DMS53 (cell line): ENCODE measurements around the gene KNG1.
"Not testable (repeated sequence)": the region's sequence is repeated elsewhere in the genome, so short reads cannot be mapped to it uniquely, and the experiment has no call there.

Source experiments
- DNase-seq: peaks from one replicate; lab custom pipeline; 2025; lab: John Stamatoyannopoulos, UW

KNG1 gene

DNA sequence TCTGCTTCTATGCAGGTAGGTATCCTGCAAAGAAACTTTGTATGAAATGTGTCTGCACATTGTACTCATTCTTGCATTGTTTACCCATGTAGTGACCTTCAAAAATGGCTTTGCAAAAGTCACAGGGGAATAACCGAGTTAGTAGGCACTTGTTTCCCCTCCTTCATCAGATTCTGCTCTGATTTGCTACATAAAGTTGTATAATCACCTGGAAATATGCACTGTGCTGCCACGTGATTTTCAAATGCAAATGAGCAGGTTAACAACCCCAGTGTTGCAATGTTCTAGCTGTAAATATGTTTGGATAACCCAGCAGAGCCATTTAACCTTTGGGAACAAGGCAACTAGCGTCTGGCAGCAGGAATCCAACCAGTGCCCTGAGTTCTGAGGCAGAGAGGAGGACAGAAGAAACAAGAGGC lies at the start of gene KNG1:
TSS of gene KNG1 (plus strand) at position 321 of the 419 bp plus-strand sequence. CDS start 184 bp downstream, outside the sequence.
- no peak for DNase-seq

DNA sequence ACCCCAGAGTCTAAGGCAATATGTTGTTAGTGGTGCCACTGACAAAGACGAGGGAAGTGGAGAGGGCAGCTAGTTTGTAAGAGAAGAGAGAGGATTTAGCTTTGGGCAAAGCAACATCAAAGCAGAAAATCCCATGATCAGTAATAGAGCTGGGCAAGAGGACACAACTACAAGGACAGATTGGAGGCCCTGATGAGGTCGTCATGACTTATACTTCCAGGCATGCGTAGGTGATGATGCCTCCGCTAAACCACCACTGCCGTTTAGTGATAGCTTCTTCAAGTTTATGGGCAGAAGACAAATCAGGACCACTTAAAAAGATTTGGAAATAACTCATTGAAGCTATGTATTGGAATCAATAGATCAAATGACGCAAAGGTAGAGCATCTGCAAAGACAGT lies 48.7 kb upstream of the KNG1 start:
- DNase-seq = no peak

DNA sequence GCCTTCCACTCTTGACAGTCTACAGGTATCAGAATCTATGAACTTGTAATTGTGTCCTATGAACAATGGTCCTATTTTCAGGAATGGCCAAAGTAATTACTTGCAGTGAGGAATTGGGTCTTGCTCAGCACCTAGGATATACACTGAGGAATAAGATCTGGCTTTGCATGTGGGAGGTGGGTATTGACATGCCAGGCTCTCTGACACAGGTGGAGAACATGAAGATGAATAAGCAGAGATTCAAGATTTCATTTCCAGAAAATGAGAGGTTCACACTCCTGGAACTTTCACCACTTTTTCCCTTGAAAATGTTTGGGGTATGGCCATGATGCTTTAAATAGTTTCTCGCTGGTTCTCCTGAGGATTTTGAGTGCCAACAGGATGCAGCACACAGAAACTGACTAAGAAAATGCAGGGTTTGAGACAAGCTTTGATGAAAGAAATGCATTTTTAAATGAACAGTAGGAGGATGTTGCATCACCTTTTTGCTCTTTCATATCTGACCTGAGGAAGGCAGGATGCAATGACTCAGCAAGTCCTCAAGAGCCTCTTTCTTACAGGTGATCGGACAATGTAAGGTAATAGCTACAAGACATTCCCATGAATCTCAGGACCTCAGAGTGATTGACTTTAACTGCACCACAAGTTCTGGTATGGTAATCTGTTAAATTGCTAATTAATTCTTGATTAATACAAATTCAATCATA lies 47.6 kb upstream of the KNG1 start:
- DNase-seq = peak; percentile 70

DNA sequence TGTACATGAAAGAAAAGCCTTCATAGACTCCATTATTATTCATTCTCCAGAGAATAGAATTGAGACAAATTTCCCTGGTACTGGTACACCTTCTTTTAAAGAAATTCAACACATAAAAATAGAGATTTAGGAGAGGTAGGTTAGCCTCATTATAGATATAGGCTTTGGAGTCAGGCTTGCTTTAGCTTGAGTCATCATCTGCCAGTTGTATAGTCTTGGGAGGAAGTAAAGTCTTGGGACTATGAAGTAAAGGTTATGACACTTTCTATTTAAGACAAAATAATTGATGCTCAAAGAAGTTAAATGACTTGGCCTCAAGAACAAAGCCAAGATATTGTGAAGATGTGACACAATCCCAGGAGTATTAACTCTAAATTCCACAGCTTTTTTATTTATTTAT lies 47.0 kb upstream of the KNG1 start:
- DNase-seq = no peak

DNA sequence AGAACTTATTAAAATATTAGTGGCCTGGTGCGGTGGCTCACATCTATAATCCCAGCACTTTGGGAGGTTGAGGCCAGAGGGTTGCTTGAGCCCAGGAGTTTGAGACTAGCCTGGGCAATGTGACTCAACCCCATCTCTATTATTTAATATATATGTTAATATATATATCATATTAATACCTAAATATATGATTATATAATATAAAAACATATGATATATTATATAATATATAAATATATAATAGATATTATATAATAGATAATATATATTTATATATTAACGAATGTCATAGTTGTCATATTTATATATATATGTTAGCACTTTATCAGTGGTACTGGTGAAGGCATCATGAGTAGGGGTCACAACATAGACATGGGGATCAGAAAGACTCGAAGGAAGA lies 46.1 kb upstream of the KNG1 start:
- no peak for DNase-seq

DNA sequence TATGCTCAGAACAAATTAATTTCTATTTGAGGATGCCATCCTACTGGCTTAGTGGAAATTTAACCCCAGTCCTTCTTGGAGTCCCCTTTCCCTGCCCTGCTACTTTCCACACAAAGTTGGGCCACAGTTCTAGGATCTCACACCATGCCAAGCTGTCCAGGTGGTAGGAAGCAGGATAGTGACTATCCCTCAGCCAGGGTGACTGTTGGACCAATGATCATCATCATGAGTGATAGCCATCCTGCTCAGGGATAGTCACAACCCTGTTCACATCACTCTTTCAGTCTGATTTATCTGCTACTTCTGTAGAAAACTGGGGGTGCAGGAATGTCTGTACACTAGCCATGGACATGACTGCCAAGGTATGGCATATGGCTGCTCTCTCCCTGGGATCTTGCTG lies 38.6 kb upstream of the KNG1 start:
- DNase-seq = no peak

DNA sequence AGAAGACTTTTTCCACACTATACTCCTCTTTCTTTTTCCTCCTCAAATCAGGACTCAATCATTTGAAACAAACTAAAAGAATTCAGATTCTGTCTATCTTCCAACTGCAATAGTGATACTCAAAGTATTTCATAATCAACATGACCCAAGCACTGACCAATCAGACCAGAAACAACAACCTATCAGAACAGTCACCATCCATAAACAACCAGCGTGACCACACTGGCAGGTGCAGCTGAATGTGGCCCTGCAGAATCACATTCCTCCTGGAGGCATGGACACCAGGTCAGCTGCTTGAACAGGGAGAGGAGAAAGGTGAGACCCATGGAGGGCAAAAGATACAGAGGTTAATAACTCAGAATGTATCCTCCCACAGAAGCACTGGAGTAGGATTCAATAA lies 38.0 kb upstream of the KNG1 start:
- peak; percentile 41 for DNase-seq

DNA sequence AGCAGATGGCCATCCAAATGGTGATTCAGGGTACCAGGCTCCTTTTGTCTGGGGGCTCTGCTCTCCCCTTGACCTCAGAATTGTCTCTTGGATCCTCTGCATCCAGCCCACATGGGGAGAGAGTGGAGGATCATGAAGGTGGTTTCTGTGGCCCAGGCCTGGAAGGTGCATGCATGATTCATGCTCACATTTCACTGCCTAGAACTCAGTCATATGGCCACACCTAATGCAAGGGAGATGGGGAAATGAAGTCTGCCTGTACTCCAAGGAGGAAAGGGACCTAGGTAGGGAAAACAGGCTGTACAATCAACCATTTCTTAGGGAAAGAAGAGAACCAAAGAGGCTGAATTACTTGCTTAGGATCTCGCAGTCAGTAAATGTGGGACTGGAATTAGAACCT lies 36.3 kb upstream of the KNG1 start:
- DNase-seq = no peak

DNA sequence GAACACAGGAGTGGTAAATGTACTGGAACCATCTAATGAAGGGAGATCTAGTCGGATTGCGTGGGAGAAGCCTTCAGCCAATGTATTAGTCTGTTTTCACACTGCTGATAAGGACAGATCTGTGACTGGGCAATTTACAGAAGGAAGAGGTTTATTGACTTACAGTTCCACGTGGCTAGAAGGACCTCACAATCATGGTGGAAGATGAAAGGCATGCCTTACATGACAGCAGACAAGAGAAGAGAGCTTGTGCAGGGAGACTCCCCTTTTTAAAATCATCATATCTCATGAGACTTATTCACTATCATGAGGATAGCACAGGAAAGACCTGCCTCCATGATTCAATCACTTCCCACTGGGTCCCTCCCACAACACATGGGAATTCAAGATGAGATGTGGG lies 34.3 kb upstream of the KNG1 start:
- DNase-seq = peak; percentile 5

DNA sequence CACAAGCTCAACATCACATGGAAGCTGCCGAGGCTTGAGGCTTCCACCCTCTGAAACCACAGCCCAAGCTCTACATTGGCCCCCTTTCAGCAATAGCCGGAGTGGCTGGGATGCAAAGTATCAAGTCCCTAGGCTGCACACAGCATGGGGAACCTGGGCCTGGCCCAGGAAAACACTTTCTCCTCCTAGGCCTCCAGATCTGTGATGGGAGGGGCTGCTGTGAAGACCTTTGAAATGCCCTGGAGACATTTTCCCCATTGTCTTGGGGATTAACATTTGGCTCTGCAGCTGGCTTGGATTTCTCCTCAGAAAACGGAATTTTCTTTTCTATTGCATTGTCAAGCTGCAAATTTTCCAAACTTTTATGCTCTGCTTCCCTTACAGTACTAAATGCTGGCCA lies 33.2 kb upstream of the KNG1 start:
- no peak for DNase-seq

DNA sequence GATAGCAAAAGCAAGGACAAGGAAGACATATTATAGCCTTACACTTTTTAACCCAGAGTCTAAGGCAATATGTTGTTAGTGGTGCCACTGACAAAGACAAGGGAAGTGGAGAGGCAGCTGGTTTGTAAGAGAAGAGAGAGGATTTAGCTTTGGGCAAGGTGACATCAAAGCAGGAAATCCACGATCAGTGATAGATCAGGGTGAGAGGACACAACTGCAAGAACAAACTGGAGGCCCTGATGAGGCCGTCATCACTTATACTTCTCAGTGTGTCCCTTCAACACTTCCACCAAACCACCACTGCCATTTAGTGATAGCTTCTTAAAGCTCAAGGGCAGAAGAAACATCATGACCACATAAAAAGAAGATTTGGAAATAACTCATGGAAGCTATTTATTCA lies 30.7 kb upstream of the KNG1 start:
- DNase-seq = not testable (repeated sequence)

DNA sequence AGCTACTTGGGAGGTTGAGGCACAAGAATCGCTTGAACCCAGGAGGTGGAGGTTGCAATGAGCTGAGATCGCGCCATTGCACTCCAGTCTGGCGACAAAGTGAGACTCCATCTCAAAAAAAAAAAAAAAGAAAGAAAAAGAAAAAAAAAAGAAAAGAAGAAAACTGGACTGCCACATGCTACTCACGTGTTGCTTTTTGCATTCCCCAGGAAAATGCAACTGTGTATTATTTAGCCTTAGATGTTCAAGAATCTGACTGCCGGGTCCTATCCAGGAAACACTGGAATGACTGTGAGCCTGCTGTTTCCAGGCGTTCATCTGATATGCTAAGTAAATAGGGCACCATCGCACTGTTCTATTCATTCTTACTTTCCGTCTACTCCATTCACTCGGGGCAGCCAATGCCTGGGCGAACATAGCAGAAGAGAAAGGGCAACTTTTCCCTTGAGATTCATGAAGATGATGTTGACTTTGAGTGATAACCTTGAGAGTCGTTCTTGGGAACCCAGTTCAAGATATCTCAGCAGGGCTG lies 30.0 kb upstream of the KNG1 start:
- no peak for DNase-seq

DNA sequence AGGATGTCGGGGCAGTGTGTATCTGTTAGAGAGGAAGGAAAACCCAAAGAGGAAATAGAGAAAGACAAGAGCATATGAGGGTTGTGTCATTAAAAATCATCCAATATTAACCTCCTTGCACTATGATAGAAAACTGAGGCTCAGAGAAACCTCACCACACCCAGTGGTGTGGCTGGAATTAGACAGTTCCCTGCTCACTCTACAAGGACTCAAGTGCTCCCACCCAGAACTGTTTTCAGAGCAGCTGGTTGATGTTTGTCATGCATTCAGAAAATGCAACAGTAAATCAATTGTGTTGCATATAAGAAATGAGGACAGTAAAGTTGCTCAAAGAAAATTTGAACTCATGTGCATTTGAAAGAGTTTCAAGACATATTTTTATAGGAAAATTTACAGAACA lies 26.9 kb upstream of the KNG1 start:
- DNase-seq = not testable (repeated sequence)

DNA sequence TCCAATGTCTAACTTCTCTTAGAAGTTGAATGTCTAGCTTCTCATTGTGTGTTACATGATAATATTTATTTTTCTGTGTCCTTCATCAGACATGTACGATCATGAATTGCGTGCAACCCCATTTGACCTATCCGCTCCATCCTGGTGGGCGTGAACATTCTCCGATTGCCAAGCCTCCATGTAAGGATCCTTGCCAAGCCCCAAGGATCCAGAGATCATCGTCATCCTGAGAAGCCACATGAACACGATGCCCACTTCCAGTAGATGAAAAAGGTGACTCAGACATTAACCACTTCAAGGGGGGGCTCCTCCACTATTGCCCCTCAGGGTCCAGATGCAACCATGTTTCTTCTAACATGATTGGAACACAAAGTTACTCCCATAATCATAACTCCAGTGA lies 25.5 kb upstream of the KNG1 start:
- no peak for DNase-seq

DNA sequence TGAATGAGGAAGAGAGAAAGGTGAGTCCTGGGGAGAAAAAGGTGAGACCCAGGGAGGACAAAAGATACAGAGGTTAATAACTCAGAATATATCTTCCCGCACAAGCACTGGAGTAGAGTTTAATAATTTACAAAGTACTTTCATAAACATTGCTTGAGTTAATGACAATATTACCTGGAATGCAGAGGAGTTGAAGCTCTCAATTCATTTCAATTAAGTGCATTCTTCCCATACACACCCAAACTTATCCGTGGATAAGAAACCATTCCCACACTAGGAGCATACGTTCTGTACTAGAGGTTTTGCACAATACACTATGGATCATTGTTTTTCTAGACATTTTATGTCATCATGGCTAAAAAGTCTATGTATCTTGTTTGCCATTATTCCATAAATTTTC lies 23.3 kb upstream of the KNG1 start:
- DNase-seq = no peak

DNA sequence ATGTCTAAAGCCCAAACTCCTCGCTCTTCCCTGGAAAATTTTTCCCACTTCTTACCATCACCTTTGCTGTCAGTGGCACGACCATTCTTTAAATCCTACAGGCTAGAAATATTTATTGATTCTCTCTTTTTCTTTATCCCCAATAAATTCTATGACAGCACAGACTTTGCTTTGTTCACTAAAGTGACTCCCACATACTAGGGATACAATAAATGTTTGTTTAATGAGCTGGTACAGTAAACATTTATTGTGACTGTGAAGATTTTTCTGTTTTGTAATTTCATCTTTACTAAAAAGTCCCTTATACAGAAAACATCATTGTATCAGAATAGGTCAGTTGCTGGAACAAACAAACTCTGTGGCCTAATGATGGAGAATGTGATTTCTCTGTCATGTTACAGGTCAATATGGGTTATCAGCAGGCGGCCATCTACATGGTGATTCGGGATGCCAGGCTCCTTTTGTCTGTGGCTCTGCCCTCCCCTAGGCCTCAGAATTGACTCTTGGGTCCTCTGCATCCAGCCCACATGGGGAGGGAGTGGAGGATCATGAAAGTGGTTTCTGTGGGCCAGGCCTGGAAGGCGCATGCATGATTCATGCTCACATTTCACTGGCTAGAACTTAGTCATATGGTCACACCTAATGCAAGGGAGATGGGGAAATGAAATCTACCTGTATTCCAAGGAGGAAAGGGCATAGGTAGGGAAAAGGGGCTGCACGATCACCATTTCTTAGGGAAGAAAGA lies 22.7 kb upstream of the KNG1 start:
- DNase-seq = no peak

DNA sequence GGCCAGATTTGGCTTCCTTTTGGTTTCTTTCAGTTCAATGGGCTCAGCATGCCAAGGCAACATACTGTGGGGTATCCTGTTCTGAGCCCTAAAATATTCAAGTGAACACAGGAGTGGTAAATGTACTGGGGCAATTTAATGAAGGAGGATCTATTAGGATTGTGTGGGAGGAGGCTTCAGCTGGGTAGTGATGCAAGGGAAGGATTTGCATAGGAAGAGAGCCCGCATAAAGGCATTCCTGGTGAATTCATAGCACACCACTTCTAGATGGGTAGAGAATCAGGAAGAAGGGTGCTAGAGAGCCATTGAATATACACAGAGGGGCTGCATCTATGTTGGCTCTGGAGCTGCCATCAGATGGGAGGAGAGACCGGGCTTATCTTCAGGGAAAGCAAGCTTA lies 20.6 kb upstream of the KNG1 start:
- no peak for DNase-seq

DNA sequence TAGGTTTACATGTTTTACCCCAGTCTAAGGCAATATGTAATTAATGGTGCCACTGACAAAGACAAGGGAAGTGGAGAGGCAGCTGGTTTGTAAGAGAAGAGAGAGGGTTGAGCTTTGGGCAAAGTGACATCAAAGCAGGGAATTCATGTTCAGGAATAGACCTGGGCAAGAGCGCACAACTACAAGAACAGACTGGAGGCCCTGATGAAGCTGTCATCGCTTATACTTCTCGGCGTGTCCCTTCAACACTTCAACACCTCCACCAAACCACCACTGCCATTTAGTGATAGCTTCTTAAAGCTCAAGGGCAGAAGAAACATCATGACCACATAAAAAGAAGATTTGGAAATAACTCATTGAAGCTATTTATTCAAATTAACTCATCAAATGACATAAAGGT lies 19.6 kb upstream of the KNG1 start:
- DNase-seq = no peak

DNA sequence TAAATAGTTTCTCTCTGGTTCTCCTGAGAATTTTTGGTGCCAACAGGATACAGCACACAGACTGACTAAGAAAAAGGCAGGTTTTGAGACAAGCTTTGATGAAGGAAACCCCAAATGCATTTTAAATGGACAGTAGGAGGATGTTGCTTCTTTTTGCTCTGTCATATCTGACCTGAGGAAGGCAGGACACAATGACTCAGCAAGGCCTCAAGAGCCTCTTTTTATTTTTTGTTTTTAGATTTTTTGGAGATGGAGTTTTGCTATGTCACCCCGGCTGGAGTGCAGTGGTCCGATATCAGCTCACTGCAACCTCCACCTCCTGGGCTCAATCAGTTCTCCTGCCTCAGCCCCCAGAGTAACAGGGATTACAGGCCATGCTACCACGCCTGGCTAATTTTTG lies 16.9 kb upstream of the KNG1 start:
- no peak for DNase-seq

DNA sequence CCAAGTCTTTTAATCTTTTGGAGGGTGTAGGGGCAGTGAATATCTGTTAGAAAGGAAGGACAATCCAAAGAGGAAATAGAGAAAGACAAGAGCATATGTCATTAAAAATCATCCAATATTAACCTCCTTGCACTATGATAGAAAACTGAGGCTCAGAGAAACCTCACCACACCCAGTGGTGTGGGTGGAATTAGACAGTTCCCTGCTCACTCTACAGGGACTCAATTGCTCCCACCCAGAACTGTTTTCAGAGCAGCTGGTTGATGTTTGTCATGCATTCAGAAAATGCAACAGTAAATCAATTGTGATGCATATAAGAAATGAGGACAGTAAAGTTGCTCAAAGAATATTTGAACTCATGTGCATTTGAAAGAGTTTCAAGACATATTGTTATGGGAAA lies 14.7 kb upstream of the KNG1 start:
- not testable (repeated sequence) for DNase-seq

DNA sequence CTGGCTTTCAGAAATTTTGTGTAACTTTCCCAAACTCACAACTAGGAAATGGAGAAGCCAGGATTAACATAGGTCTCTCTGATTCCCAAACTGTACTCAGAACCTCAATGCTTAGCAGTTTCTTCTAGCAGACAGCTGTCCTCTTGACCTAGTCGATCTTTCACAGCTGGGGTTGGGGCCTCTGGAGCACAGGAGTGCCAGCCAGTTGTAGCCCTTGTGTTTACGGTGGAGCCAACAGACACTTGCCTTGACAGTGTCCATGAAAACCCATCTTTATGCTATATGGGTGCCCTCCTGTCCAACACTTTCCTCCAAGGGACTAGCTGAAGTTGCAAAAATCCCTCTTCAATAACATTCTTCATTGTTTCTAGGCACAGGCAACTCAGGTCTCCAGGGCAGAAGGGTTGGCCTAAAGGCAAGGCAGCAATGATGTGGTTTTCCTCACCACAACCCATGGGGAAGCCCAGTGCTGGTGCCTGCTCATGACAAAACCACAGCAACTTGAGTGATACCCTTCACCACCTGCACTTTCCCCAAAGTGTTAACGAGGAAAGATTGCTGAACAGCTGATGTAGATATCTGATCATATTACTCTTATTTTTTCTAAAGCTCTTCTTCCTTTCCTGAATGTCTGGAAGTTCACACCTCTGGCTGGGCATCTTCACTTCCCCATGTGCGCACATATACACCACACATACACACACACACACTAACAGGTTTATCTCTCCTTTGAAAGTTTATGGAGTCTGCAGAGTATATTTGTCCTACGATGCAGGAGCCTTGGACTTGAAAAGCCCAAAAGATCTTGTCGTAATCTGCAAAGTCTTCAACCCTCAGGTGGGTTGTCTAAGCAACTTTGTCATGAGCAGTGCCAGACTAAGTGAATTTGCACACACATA lies 11.0 kb upstream of the KNG1 start:
- DNase-seq = no peak

DNA sequence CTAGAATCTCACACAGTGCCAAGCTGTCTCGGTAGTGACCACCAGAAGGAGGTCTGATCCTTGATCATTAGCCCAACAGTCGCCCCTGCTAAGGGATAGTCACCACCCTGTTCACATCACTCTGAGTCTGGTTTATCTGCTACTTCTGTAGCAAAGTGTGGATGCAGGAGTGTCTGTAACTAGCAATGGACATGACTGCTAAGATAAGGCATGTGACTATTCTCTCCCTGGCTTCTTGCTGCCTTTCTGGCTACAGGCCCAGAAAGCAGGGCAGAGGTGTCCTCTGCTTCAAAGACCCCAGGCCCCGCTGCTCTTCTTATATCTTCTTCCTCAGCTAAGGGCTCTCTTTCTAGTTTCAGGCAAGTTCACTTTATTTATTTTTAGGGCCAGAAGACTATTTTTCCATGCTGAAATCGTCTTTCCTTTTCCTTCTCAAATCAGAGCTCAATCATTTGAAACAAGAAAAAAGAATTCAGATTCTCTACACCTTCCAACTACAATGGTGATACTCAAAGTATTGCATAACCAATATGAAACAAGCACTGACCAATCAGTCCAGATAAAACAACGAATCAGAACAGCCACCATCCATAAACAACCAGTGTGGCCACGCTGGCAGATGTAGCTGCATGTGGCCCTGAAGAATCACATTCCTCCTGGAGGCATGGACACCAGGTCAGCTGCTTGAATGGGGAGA lies 8.0 kb upstream of the KNG1 start:
- no peak for DNase-seq
